Gastroesophageal sphincter (tissue), 3 donors: ENCODE results near the gene HELT.

Source experiments
- EP300 ChIP-seq: sonication (generic); formaldehyde crosslinking; IDR thresholded peaks from one replicate; pipeline ENCODE4 v1.6.1; 2017; ENCODE audit warnings: antibody characterized with exemption, mild to moderate bottlenecking
- POLR2A ChIP-seq, 2 donors: fragments of 450-650 bp; IDR thresholded peaks; one replicate each; pipeline ENCODE4 v1.6.1; 2017; ENCODE audit warnings: antibody characterized with exemption in 2 of 2, mild to moderate bottlenecking in 2 of 2, moderate library complexity in 1 of 2
- TF ChIP-seq, protein P1 (sequence below), 4 experiments: fragments of 200-600 bp in 2 of 4; fragments of 450-650 bp in 2 of 4; sonication (generic) in 1 of 4; IDR thresholded peaks; one replicate each; pipeline ENCODE4 v1.5.1; 2017 to 2019; ENCODE audit warnings: antibody characterized with exemption in 4 of 4, mild to moderate bottlenecking in 2 of 4, moderate library complexity in 2 of 4

DNA sequence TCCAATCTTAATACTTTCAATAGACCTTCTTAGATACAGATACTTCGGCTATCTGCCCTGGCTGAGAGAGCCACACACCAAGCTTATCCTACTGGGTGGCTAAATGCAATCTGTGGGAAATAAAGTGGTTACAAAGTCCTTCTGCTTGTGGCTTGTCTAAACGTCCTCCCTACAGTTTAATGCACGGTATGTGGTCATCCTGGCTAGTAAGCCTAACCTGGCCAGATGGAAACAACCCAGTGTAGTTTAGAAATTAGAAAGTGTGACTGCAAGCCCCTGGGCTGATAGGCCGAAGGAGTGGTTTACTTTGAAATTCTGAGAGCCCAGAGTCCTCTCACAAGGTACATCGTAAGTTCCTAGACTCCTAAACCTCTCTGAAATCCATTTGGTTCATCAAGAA, 47.9 kb downstream of the HELT start:
- TF ChIP-seq, protein P1, sequence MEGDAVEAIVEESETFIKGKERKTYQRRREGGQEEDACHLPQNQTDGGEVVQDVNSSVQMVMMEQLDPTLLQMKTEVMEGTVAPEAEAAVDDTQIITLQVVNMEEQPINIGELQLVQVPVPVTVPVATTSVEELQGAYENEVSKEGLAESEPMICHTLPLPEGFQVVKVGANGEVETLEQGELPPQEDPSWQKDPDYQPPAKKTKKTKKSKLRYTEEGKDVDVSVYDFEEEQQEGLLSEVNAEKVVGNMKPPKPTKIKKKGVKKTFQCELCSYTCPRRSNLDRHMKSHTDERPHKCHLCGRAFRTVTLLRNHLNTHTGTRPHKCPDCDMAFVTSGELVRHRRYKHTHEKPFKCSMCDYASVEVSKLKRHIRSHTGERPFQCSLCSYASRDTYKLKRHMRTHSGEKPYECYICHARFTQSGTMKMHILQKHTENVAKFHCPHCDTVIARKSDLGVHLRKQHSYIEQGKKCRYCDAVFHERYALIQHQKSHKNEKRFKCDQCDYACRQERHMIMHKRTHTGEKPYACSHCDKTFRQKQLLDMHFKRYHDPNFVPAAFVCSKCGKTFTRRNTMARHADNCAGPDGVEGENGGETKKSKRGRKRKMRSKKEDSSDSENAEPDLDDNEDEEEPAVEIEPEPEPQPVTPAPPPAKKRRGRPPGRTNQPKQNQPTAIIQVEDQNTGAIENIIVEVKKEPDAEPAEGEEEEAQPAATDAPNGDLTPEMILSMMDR (IDR thresholded peaks at IDR 0.05) = no peak
- TF ChIP-seq POLR2A (IDR thresholded peaks at IDR 0.05) = no peak
- TF ChIP-seq EP300 = no peak
